ENCODE measurements around the gene PADI2.

DNA sequence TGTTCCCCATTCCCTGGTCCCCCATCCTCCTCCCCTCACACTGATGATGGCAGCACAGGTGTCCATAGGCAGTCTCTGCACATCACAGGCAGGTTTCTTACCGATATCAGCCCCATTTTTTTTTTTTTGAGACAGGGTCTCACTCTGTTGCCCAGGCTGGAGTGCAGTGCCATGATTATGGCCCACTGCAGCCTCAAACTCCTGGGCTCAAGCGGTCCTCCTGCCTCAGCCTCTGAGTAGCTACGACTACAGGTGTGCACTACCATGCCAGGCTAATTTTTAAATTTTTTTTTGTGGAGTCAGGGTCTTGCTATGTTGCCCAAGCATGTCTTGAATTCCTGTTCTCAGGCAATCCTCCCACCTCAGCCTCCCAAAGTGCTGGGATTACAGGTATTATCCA is 36.5 kb downstream of the PADI2 start:
- TF ChIP-seq POLR2A (IDR thresholded peaks at IDR 0.05; ENCODE audit: low read depth, low read length) = no peak
- TF ChIP-seq, protein P1, sequence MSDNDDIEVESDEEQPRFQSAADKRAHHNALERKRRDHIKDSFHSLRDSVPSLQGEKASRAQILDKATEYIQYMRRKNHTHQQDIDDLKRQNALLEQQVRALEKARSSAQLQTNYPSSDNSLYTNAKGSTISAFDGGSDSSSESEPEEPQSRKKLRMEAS (IDR thresholded peaks at IDR 0.05; ENCODE audit: insufficient read depth, insufficient read length) = no peak
- TF ChIP-seq, protein P2, sequence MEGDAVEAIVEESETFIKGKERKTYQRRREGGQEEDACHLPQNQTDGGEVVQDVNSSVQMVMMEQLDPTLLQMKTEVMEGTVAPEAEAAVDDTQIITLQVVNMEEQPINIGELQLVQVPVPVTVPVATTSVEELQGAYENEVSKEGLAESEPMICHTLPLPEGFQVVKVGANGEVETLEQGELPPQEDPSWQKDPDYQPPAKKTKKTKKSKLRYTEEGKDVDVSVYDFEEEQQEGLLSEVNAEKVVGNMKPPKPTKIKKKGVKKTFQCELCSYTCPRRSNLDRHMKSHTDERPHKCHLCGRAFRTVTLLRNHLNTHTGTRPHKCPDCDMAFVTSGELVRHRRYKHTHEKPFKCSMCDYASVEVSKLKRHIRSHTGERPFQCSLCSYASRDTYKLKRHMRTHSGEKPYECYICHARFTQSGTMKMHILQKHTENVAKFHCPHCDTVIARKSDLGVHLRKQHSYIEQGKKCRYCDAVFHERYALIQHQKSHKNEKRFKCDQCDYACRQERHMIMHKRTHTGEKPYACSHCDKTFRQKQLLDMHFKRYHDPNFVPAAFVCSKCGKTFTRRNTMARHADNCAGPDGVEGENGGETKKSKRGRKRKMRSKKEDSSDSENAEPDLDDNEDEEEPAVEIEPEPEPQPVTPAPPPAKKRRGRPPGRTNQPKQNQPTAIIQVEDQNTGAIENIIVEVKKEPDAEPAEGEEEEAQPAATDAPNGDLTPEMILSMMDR (IDR thresholded peaks at IDR 0.05; ENCODE audit: extremely low read depth in 1 of 2, insufficient read depth in 1 of 2, low read depth in 1 of 2, low read length in 2 of 2) = no peak
